ENCODE data around the gene BTBD2. TPM values are rescaled to one million over a fixed set of nuclear protein-coding genes. Genes with fewer than 3 reads are reported as not detected.

BTBD2 gene
- total RNA-seq, 1 donor from 2014 or later, result 81.5 TPM

DNA sequence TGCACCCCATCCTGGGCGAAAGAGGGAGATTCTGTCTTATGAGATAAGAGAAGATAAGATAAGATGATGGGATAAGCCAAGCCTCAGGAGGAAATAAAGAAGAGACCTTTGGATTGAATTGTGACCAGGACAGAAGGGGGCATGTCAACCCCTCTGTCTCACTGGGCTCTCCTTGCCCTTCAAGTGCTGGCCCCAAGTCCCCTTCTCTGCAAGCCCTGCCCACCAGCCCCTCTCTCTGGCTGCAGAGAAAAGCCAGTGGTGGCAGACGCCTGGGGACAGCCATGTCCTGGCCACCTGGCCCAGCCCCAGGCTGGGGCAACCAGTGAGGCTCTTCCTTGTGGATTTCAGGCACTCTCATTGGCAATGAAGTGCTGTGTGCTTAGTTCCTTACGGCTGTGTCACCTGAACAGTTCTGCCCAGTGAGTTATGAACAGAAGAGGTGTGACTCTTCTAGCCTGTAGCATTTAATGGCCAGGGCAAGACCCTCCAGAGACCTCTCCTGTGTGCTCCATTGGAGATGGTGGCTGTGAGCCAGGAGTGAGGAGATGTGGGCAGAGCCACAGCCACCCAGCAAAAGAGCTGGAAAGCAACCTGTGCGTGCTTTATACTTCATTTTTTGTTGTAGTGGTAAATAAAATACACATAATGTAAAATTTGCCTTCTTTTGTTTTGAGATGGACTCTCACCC lies 6.1 kb upstream of the BTBD2 start:
- TF ChIP-seq POLR2A (IDR thresholded peaks at IDR 0.05) (no peak), POLR2AphosphoS5 (IDR thresholded peaks at IDR 0.05; ENCODE audit: insufficient read depth in 1 of 2, low read depth in 1 of 2) (no peak), CTCF (IDR thresholded peaks at IDR 0.05) (no peak)
- intact Hi-C loops (cut with DNase I), result no loop called here
- Histone ChIP-seq H3K36me3 (no peaks in the 10 kb centered on the region), H3K27ac (no peak overlapping the region), H3K4me3 (no peak overlapping the region), H3K9me3 (no peaks in the 10 kb centered on the region), H3K4me1 (peaks cover 1% of the 10 kb centered on the region), H3K27me3 (no peaks in the 10 kb centered on the region)
- no peak for DNase-seq (ENCODE audit: extremely low spot score in 2 of 2)

DNA sequence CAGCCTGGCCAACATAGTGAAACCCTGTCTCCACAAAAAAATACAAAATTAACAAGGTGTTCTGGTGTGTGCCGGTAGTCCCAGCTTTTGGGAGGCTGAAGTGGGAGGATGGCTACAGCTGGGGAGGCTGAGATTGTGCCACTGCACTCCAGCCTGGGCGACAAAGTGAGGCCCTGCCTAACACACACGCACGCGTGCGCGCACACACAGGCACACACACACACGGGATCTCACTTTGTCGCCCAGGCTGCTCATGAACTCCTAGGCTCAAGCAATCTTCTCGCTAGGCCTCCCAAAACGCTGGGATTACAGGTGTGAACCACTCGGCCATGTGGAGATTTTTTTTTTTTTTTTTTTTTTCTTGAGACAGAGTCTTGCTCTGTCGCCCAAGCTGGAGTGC lies 3.2 kb upstream of the BTBD2 start:
- TF ChIP-seq CTCF (IDR thresholded peaks at IDR 0.05), result no peak
- Histone ChIP-seq H3K27me3 (no peaks in the 10 kb centered on the region), H3K27ac (no peak overlapping the region), H3K36me3 (no peaks in the 10 kb centered on the region), H3K9me3 (no peaks in the 10 kb centered on the region), H3K4me1 (peaks cover 19% of the 10 kb centered on the region), H3K4me3 (no peak overlapping the region)
- intact Hi-C loops (cut with DNase I), result loop anchor here (2.0 to 10.0 kb wide), 2 partner anchors 48 to 144 kb away; no protein-coding TSS in a partner anchor
- no peak for DNase-seq (ENCODE audit: extremely low spot score in 2 of 2)

DNA sequence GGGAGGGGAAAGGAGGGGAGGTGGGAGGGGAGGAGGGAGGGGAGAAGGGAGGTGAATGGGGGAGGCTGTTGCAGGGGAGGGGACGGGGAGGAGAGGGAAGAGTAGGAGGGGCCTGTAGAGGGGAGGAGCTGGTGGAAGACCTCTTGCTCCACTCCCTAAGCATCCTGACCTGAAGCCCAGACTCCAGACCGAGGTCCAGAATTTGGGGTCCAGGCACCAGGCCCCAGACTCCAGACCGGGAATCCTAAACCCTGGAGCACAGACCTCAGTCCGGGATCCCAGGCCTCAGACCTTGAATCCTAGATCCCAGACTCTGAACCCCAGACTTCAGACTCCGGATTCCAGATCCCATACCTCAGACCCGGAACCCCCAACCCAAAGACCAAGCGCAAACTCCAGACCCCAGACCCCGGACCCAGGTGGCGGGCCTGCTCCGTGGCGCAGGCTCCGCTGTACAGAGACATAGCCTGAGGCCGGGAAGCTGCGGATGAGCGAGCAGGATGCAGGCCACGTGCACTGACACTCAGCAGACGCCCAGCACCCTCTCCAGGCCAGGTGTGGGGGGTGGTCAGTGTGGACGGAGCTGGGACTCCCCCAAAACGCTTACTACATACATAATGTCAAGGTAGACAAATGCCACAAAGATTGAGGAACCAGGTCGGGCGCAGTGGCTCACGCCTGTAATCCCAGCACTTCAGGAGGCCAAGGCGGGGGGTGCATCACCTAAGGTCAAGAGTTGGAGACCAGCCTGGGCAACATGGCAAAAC lies 710 bp upstream of the BTBD2 start:
- intact Hi-C loops (cut with DNase I), result loop anchor here (10.0 kb wide), 1 partner anchor 141 kb away; no protein-coding TSS in a partner anchor
- Histone ChIP-seq H3K27me3 (no peaks in the 10 kb centered on the region), H3K4me3 (peak overlapping the region; percentile 44 to 78)

GRCh38 chr19:2014731-2015607 lies 545 bp downstream of the BTBD2 start:
- Histone ChIP-seq H3K36me3 (no peaks in the 10 kb centered on the region), H3K4me1 (peaks cover 29% of the 10 kb centered on the region), H3K27me3 (no peaks in the 10 kb centered on the region), H3K4me3 (peak overlapping the region; percentile 78 to 87), H3K27ac (peak overlapping the region; percentile 74), H3K9me3 (no peaks in the 10 kb centered on the region)
- TF ChIP-seq POLR2A (IDR thresholded peaks at IDR 0.05) (no peak), POLR2AphosphoS5 (IDR thresholded peaks at IDR 0.05; ENCODE audit: insufficient read depth in 1 of 2, low read depth in 1 of 2) (no peak), CTCF (IDR thresholded peaks at IDR 0.05) (no peak)
- no peak for DNase-seq (ENCODE audit: extremely low spot score in 2 of 2)
- intact Hi-C loops (cut with DNase I), result loop anchor here (10.0 kb wide), 1 partner anchor 140 kb away; no protein-coding TSS in a partner anchor

More for the DNA sequence above, 710 bp upstream of the BTBD2 start:
- H3K4me1 ChIP-seq, result peaks cover 29% of the 10 kb centered on the region
- TF ChIP-seq POLR2AphosphoS5 (IDR thresholded peaks at IDR 0.05; ENCODE audit: insufficient read depth in 1 of 2, low read depth in 1 of 2) (peak in 1 of 2 donors; percentile 14), CTCF (IDR thresholded peaks at IDR 0.05) (no peak)
- peak in 1 of 2 donors; percentile 94 for DNase-seq (ENCODE audit: extremely low spot score in 2 of 2)
- H3K36me3 ChIP-seq, result no peaks in the 10 kb centered on the region
- no peaks in the 10 kb centered on the region for H3K9me3 ChIP-seq
- H3K27ac ChIP-seq, result peak overlapping the region; percentile 90

Data from vagina (tissue), 2 donors.